ENCODE results near the gene CADPS2.

The CADPS2 gene

DNA sequence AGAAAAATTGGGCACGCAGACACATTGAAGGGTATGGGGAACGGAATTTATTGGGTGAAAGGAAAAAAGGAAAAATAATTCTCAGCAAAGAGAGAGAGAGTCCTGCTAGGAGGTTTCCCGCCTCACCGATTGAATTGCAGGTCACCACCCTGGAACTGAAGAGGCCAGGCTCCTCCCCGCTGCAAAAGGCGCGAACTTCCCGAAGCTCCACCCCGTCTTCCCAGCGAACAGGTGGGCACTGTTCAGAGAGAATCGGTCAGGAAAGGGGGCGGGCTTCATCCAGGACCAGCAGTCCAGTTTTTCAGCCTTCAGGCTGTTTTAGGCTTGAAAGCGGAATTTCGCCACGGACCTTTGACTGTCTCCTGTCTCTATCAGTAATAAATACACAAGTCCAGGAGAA lies 27.3 kb upstream of the CADPS2 start:
- no peak overlapping the region for H2BK12ac ChIP-seq (ENCODE audit: low read length)
- no peak overlapping the region for H3K14ac ChIP-seq (ENCODE audit: low read length)
- H3K4ac ChIP-seq (ENCODE audit: low read length): no peak overlapping the region
- H2BK5ac ChIP-seq (ENCODE audit: low read length): no peak overlapping the region
- H3K27ac ChIP-seq (replicated peaks; ENCODE audit: low read length): no peak overlapping the region
- H4K91ac ChIP-seq (ENCODE audit: low read depth, low read length, poor library complexity): no peak overlapping the region
- no peaks in the 10 kb centered on the region for H3K27me3 ChIP-seq (ENCODE audit: control insufficient read depth in 3 of 3, insufficient read depth in 3 of 3, low read depth in 1 of 3, low read length in 3 of 3)
- no peak overlapping the region for H2BK120ac ChIP-seq (ENCODE audit: low read depth, low read length)
- H3K4me1 ChIP-seq (ENCODE audit: control insufficient read depth in 2 of 2, insufficient read depth in 1 of 2, low read depth in 1 of 2, low read length in 2 of 2): no peaks in the 10 kb centered on the region
- H3K4me2 ChIP-seq (ENCODE audit: insufficient read depth, low read length, poor library complexity, severe bottlenecking): no peak overlapping the region
- H4K8ac ChIP-seq (ENCODE audit: low read depth, low read length): no peak overlapping the region
- no peaks in the 10 kb centered on the region for H3K9me3 ChIP-seq (replicated peaks in 1 of 2; ENCODE audit: control insufficient read depth in 2 of 2, insufficient read depth in 1 of 2, low read depth in 1 of 2, low read length in 2 of 2)
- H2BK15ac ChIP-seq (ENCODE audit: low read length): no peak overlapping the region
- H2AFZ ChIP-seq (ENCODE audit: low read length): peak overlapping the region; percentile 15
- H3K18ac ChIP-seq (ENCODE audit: low read length): no peak overlapping the region
- H2AK5ac ChIP-seq (ENCODE audit: low read depth, low read length): no peak overlapping the region
- no peak overlapping the region for H3K23ac ChIP-seq (ENCODE audit: low read depth, low read length, poor library complexity)
- H3K4me3 ChIP-seq (ENCODE audit: low read length in 2 of 2): no peak overlapping the region
- no CpG with 5 or more reads among the region's 15 CpGs for WGBS, 2 donors (ENCODE audit: extremely low coverage in 2 of 2, insufficient read length in 2 of 2, insufficient replicate concordance in 1 of 2)
- H3K9ac ChIP-seq (ENCODE audit: low read depth, low read length, poor library complexity): no peak overlapping the region
- no peak for DNase-seq (ENCODE audit: low spot score)
- no peaks in the 10 kb centered on the region for H3K36me3 ChIP-seq (replicated peaks in 1 of 2; ENCODE audit: control insufficient read depth in 2 of 2, insufficient read depth in 2 of 2, low read length in 2 of 2)
- no peaks in the 10 kb centered on the region for H3K79me1 ChIP-seq (ENCODE audit: low read depth, low read length)

DNA sequence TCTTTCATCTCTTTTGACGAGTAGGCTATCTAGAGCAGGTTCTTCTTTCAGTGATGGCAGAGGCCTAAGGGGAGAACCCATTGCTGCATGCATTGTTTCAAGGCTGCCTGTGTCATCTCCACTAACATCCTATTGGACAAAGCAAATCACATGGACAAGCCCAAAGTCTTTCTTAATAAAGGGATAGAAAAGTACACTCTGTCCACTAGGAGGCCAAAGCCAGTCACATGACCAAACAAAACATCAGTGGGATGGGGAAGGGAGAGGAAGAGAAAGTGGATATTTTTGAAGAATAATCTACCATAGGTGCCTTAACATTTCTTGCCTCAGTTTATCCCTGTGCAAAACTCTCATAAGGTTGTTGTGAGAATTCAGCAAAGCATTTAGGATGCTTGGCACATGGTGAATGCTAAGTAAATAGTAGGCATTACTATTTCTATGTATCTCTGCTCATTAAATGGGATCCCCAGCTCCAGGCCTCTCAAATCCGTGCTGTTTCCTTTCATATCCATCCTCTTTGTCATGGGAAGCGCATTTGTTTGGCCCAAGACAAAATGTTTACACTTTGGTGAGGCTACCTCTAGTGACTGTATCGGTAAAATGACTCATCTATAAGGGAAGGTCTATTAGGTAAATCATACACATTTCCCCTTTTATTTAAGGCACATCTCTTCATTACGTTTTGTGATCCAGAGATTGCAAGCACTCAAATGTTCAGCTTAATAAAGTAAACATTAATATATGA lies 16.7 kb upstream of the CADPS2 start:
- WGBS, 2 donors (ENCODE audit: extremely low coverage in 2 of 2, insufficient read length in 2 of 2, insufficient replicate concordance in 1 of 2): no CpG with 5 or more reads among the region's 5 CpGs
- no peak overlapping the region for H3K27ac ChIP-seq (replicated peaks; ENCODE audit: low read length)
- DNase-seq (ENCODE audit: low spot score): no peak
- no peak overlapping the region for H2BK12ac ChIP-seq (ENCODE audit: low read length)
- H3K9me3 ChIP-seq (replicated peaks in 1 of 2; ENCODE audit: control insufficient read depth in 2 of 2, insufficient read depth in 1 of 2, low read depth in 1 of 2, low read length in 2 of 2): no peaks in the 10 kb centered on the region
- H3K4me3 ChIP-seq (ENCODE audit: low read length in 2 of 2): no peak overlapping the region
- H3K9ac ChIP-seq (ENCODE audit: low read depth, low read length, poor library complexity): no peak overlapping the region
- no peaks in the 10 kb centered on the region for H3K36me3 ChIP-seq (replicated peaks in 1 of 2; ENCODE audit: control insufficient read depth in 2 of 2, insufficient read depth in 2 of 2, low read length in 2 of 2)
- no peaks in the 10 kb centered on the region for H3K27me3 ChIP-seq (ENCODE audit: control insufficient read depth in 3 of 3, insufficient read depth in 3 of 3, low read depth in 1 of 3, low read length in 3 of 3)
- H3K18ac ChIP-seq (ENCODE audit: low read length): no peak overlapping the region
- H4K8ac ChIP-seq (ENCODE audit: low read depth, low read length): no peak overlapping the region
- no peak overlapping the region for H3K23ac ChIP-seq (ENCODE audit: low read depth, low read length, poor library complexity)
- no peak overlapping the region for H3K4me2 ChIP-seq (ENCODE audit: insufficient read depth, low read length, poor library complexity, severe bottlenecking)
- no peak overlapping the region for H4K91ac ChIP-seq (ENCODE audit: low read depth, low read length, poor library complexity)
- no peak overlapping the region for H2BK15ac ChIP-seq (ENCODE audit: low read length)
- no peak overlapping the region for H2AK5ac ChIP-seq (ENCODE audit: low read depth, low read length)
- no peak overlapping the region for H3K4ac ChIP-seq (ENCODE audit: low read length)
- no peak overlapping the region for H2BK120ac ChIP-seq (ENCODE audit: low read depth, low read length)
- no peak overlapping the region for H2BK5ac ChIP-seq (ENCODE audit: low read length)
- H3K79me1 ChIP-seq (ENCODE audit: low read depth, low read length): no peaks in the 10 kb centered on the region
- H3K14ac ChIP-seq (ENCODE audit: low read length): no peak overlapping the region
- peak overlapping the region; percentile 68 for H2AFZ ChIP-seq (ENCODE audit: low read length)
- no peaks in the 10 kb centered on the region for H3K4me1 ChIP-seq (ENCODE audit: control insufficient read depth in 2 of 2, insufficient read depth in 1 of 2, low read depth in 1 of 2, low read length in 2 of 2)

DNA sequence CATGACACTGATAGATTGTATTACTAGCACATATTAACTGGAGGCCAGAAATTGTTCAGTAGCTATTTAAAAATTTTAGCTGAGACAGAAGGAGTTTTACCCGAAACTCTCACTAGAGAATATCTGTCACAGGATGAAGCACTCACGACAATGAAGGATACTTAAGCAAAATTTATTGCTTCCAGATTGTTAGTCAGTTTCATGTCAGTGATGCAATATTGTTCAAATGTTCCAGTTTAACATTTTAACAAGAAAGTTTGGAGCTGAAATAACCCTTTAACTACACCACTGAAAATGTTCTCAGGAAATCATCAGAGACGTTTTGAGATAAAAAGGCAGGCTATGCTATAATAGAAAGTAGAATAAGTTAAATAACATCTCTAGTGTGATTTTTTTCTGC lies 15.0 kb upstream of the CADPS2 start:
- Histone ChIP-seq H3K79me1 (ENCODE audit: low read depth, low read length) (no peaks in the 10 kb centered on the region), H3K27me3 (ENCODE audit: control insufficient read depth in 3 of 3, insufficient read depth in 3 of 3, low read depth in 1 of 3, low read length in 3 of 3) (no peaks in the 10 kb centered on the region), H2AFZ (ENCODE audit: low read length) (no peak overlapping the region), H4K8ac (ENCODE audit: low read depth, low read length) (no peak overlapping the region), H3K14ac (ENCODE audit: low read length) (no peak overlapping the region), H3K4me3 (ENCODE audit: low read length in 2 of 2) (no peak overlapping the region), H2BK15ac (ENCODE audit: low read length) (no peak overlapping the region), H2BK12ac (ENCODE audit: low read length) (no peak overlapping the region), H3K4ac (ENCODE audit: low read length) (no peak overlapping the region), H2BK5ac (ENCODE audit: low read length) (no peak overlapping the region), H3K18ac (ENCODE audit: low read length) (no peak overlapping the region), H4K91ac (ENCODE audit: low read depth, low read length, poor library complexity) (no peak overlapping the region), H3K4me2 (ENCODE audit: insufficient read depth, low read length, poor library complexity, severe bottlenecking) (no peak overlapping the region), H3K9me3 (replicated peaks in 1 of 2; ENCODE audit: control insufficient read depth in 2 of 2, insufficient read depth in 1 of 2, low read depth in 1 of 2, low read length in 2 of 2) (no peaks in the 10 kb centered on the region), H3K4me1 (ENCODE audit: control insufficient read depth in 2 of 2, insufficient read depth in 1 of 2, low read depth in 1 of 2, low read length in 2 of 2) (no peaks in the 10 kb centered on the region), H2AK5ac (ENCODE audit: low read depth, low read length) (no peak overlapping the region), H3K27ac (replicated peaks; ENCODE audit: low read length) (no peak overlapping the region), H3K9ac (ENCODE audit: low read depth, low read length, poor library complexity) (no peak overlapping the region), H3K36me3 (replicated peaks in 1 of 2; ENCODE audit: control insufficient read depth in 2 of 2, insufficient read depth in 2 of 2, low read length in 2 of 2) (no peaks in the 10 kb centered on the region), H3K23ac (ENCODE audit: low read depth, low read length, poor library complexity) (no peak overlapping the region), H2BK120ac (ENCODE audit: low read depth, low read length) (no peak overlapping the region)
- WGBS, 2 donors (ENCODE audit: extremely low coverage in 2 of 2, insufficient read length in 2 of 2, insufficient replicate concordance in 1 of 2): no CpG with 5 or more reads among the region's 3 CpGs
- no peak for DNase-seq (ENCODE audit: low spot score)

DNA sequence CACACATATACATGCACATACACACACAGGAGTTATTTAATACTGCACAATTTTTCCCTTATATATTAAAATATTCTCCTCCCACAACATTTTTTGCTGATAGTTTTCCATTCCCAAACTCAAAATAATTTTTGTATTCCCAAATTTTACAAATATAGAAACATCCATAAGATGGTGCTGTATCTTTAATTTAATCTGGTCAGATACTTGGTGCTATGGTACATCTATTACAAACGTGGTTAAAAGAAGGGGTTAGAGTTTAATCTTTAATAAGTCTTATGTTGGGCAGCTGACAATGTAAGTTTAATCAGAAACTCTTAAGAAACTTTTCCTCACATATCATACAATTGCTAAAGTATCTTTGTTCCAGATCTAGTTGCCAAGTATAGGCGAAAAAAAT lies 10.2 kb upstream of the CADPS2 start:
- Histone ChIP-seq H3K23ac (ENCODE audit: low read depth, low read length, poor library complexity) (no peak overlapping the region), H3K18ac (ENCODE audit: low read length) (no peak overlapping the region), H3K36me3 (replicated peaks in 1 of 2; ENCODE audit: control insufficient read depth in 2 of 2, insufficient read depth in 2 of 2, low read length in 2 of 2) (no peaks in the 10 kb centered on the region), H3K4me1 (ENCODE audit: control insufficient read depth in 2 of 2, insufficient read depth in 1 of 2, low read depth in 1 of 2, low read length in 2 of 2) (no peaks in the 10 kb centered on the region), H3K4me3 (ENCODE audit: low read length in 2 of 2) (no peak overlapping the region), H3K79me1 (ENCODE audit: low read depth, low read length) (no peaks in the 10 kb centered on the region), H2BK15ac (ENCODE audit: low read length) (no peak overlapping the region), H3K27me3 (ENCODE audit: control insufficient read depth in 3 of 3, insufficient read depth in 3 of 3, low read depth in 1 of 3, low read length in 3 of 3) (no peaks in the 10 kb centered on the region), H2BK12ac (ENCODE audit: low read length) (no peak overlapping the region), H3K9me3 (replicated peaks in 1 of 2; ENCODE audit: control insufficient read depth in 2 of 2, insufficient read depth in 1 of 2, low read depth in 1 of 2, low read length in 2 of 2) (peaks cover 0 to 2% of the 10 kb centered on the region in 2 donors), H3K14ac (ENCODE audit: low read length) (no peak overlapping the region), H2BK5ac (ENCODE audit: low read length) (no peak overlapping the region), H2BK120ac (ENCODE audit: low read depth, low read length) (no peak overlapping the region), H3K27ac (replicated peaks; ENCODE audit: low read length) (no peak overlapping the region), H3K4me2 (ENCODE audit: insufficient read depth, low read length, poor library complexity, severe bottlenecking) (no peak overlapping the region), H3K9ac (ENCODE audit: low read depth, low read length, poor library complexity) (no peak overlapping the region), H4K8ac (ENCODE audit: low read depth, low read length) (no peak overlapping the region), H2AK5ac (ENCODE audit: low read depth, low read length) (no peak overlapping the region), H2AFZ (ENCODE audit: low read length) (no peak overlapping the region), H3K4ac (ENCODE audit: low read length) (no peak overlapping the region), H4K91ac (ENCODE audit: low read depth, low read length, poor library complexity) (no peak overlapping the region)
- DNase-seq (ENCODE audit: low spot score): no peak
- no CpG with 5 or more reads among the region's 2 CpGs for WGBS, 2 donors (ENCODE audit: extremely low coverage in 2 of 2, insufficient read length in 2 of 2, insufficient replicate concordance in 1 of 2)
